Muscle layer of duodenum (tissue), 2 donors: Measurements from ENCODE around the gene CPA5.

Source experiments
- H3K27ac ChIP-seq: one replicate; pipeline ENCODE4 v1.7.0; 2013; ENCODE audit warnings: mild to moderate bottlenecking, low read length
- H3K27me3 ChIP-seq: one replicate; pipeline ENCODE4 v1.7.0; 2013; ENCODE audit warnings: low read depth, mild to moderate bottlenecking, control low read depth, low read length
- H3K36me3 ChIP-seq, 2 donors: one replicate each; pipeline ENCODE4 v1.7.0; 2013; ENCODE audit warnings: low read length in 2 of 2, control low read depth in 1 of 2, mild to moderate bottlenecking in 1 of 2; ENCODE audit not compliant: insufficient read depth in 2 of 2, control insufficient read depth in 1 of 2
- H3K4me1 ChIP-seq, 2 donors: one replicate each; pipeline ENCODE4 v1.7.0; 2013; ENCODE audit warnings: low read length in 2 of 2, mild to moderate bottlenecking in 2 of 2, control low read depth in 1 of 2, moderate library complexity in 1 of 2; ENCODE audit not compliant: insufficient read depth in 2 of 2, control insufficient read depth in 1 of 2
- H3K4me3 ChIP-seq, 2 donors: one replicate each; pipeline ENCODE4 v1.7.0; 2013; ENCODE audit warnings: low read length in 2 of 2, low read depth in 1 of 2, mild to moderate bottlenecking in 1 of 2
- H3K9me3 ChIP-seq, 2 donors: one replicate each; pipeline ENCODE4 v1.7.0; 2013; ENCODE audit warnings: low read length in 2 of 2, control low read depth in 1 of 2, mild to moderate bottlenecking in 1 of 2; ENCODE audit not compliant: control insufficient read depth in 1 of 2
- donor health status: healthy.

Gene CPA5

GRCh38 chr7:130344271-130344866 is at the start of gene CPA5:
CPA5 (plus strand) TSS chr7:130344816; CDS start chr7:130346486, 1,670 bp downstream.
- Histone ChIP-seq H3K4me1 (no peaks in the 10 kb centered on the region), H3K27ac (no peak within 1 kb of the TSS), H3K4me3 (no peak within 1 kb of the TSS), H3K36me3 (no peaks in the 10 kb centered on the region), H3K27me3 (no peaks in the 10 kb centered on the region), H3K9me3 (no peaks in the 10 kb centered on the region)

GRCh38 chr7:130296221-130296951 is 48.2 kb upstream of the CPA5 start:
- Histone ChIP-seq H3K27me3 (no peaks in the 10 kb centered on the region), H3K9me3 (no peaks in the 10 kb centered on the region), H3K36me3 (no peaks in the 10 kb centered on the region), H3K27ac (no peak overlapping the region), H3K4me1 (peaks cover 0 to 4% of the 10 kb centered on the region in 2 donors), H3K4me3 (no peak overlapping the region)

- Histone ChIP-seq H3K9me3 (no peaks in the 10 kb centered on the region), H3K4me1 (peaks cover 0 to 1% of the 10 kb centered on the region in 2 donors), H3K4me3 (no peak overlapping the region), H3K27me3 (no peaks in the 10 kb centered on the region), H3K27ac (no peak overlapping the region), H3K36me3 (no peaks in the 10 kb centered on the region)
These were observed 46.7 kb upstream of the CPA5 start for GRCh38 chr7:130297628-130298543.

GRCh38 chr7:130298544-130299326 is 45.9 kb upstream of the CPA5 start:
- no peak overlapping the region for H3K4me3 ChIP-seq
- no peaks in the 10 kb centered on the region for H3K36me3 ChIP-seq
- no peak overlapping the region for H3K27ac ChIP-seq
- H3K9me3 ChIP-seq = no peaks in the 10 kb centered on the region
- no peaks in the 10 kb centered on the region for H3K27me3 ChIP-seq
- H3K4me1 ChIP-seq = no peaks in the 10 kb centered on the region

GRCh38 chr7:130299866-130300265 is 44.8 kb upstream of the CPA5 start:
- Histone ChIP-seq H3K4me3 (no peak overlapping the region), H3K4me1 (no peaks in the 10 kb centered on the region), H3K27ac (no peak overlapping the region), H3K9me3 (no peaks in the 10 kb centered on the region), H3K27me3 (no peaks in the 10 kb centered on the region), H3K36me3 (no peaks in the 10 kb centered on the region)

GRCh38 chr7:130301501-130302020 is 43.1 kb upstream of the CPA5 start:
- no peak overlapping the region for H3K4me3 ChIP-seq

GRCh38 chr7:130302649-130303048 is 42.0 kb upstream of the CPA5 start:
- no peak overlapping the region for H3K4me3 ChIP-seq
- no peaks in the 10 kb centered on the region for H3K27me3 ChIP-seq
- H3K36me3 ChIP-seq = no peaks in the 10 kb centered on the region
- H3K4me1 ChIP-seq = no peaks in the 10 kb centered on the region
- no peak overlapping the region for H3K27ac ChIP-seq
- no peaks in the 10 kb centered on the region for H3K9me3 ChIP-seq

More at GRCh38 chr7:130301501-130302020, 43.1 kb upstream of the CPA5 start:
- no peaks in the 10 kb centered on the region for H3K36me3 ChIP-seq
- no peaks in the 10 kb centered on the region for H3K9me3 ChIP-seq
- H3K27me3 ChIP-seq = no peaks in the 10 kb centered on the region
- no peak overlapping the region for H3K27ac ChIP-seq
- no peaks in the 10 kb centered on the region for H3K4me1 ChIP-seq

GRCh38 chr7:130303127-130303526 is 41.5 kb upstream of the CPA5 start:
- H3K9me3 ChIP-seq = no peaks in the 10 kb centered on the region
- no peak overlapping the region for H3K27ac ChIP-seq
- H3K36me3 ChIP-seq = no peaks in the 10 kb centered on the region
- no peaks in the 10 kb centered on the region for H3K4me1 ChIP-seq
- no peaks in the 10 kb centered on the region for H3K27me3 ChIP-seq
- no peak overlapping the region for H3K4me3 ChIP-seq

- H3K4me3 ChIP-seq = no peak overlapping the region
- no peaks in the 10 kb centered on the region for H3K4me1 ChIP-seq
- H3K9me3 ChIP-seq = no peaks in the 10 kb centered on the region
- H3K36me3 ChIP-seq = no peaks in the 10 kb centered on the region
- H3K27ac ChIP-seq = no peak overlapping the region
- no peaks in the 10 kb centered on the region for H3K27me3 ChIP-seq
These were observed 41.1 kb upstream of the CPA5 start for GRCh38 chr7:130303551-130303950.

- no peaks in the 10 kb centered on the region for H3K4me1 ChIP-seq
- H3K27ac ChIP-seq = no peak overlapping the region
- H3K36me3 ChIP-seq = no peaks in the 10 kb centered on the region
- no peaks in the 10 kb centered on the region for H3K27me3 ChIP-seq
- no peaks in the 10 kb centered on the region for H3K9me3 ChIP-seq
- no peak overlapping the region for H3K4me3 ChIP-seq
These were observed 40.6 kb upstream of the CPA5 start for GRCh38 chr7:130303982-130304381.
